HL-60/S4 treated with phorbol 12-myristate 13-acetate at 8.2 ng/mL for 4 days and 3 days (cell line): Measurements from ENCODE around the gene CPT1B.
"Not testable (repeated sequence)": the region's sequence is repeated elsewhere in the genome, so short reads cannot be mapped to it uniquely, and the experiment has no call there.

Experiments used
- in situ Hi-C: fragments of 300-500 bp; cut with MboI; formaldehyde crosslinking; loops from 2 replicates; pipeline ENCODE4 v1.15.0; 2022; ENCODE audit warnings: low sequenced_read_pairs

CPT1B gene

GRCh38 chr22:50529897-50530579, 48.2 kb downstream of the CPT1B start, which contains the start of gene TYMP:
Gene TYMP, minus strand, starts transcription at chr22:50530012. Its CDS starts 303 bp downstream, at chr22:50529709.
- in situ Hi-C loops, result no loop called here

GRCh38 chr22:50529416-50529896, 48.8 kb downstream of the CPT1B start:
- in situ Hi-C loops, result no loop called here

DNA sequence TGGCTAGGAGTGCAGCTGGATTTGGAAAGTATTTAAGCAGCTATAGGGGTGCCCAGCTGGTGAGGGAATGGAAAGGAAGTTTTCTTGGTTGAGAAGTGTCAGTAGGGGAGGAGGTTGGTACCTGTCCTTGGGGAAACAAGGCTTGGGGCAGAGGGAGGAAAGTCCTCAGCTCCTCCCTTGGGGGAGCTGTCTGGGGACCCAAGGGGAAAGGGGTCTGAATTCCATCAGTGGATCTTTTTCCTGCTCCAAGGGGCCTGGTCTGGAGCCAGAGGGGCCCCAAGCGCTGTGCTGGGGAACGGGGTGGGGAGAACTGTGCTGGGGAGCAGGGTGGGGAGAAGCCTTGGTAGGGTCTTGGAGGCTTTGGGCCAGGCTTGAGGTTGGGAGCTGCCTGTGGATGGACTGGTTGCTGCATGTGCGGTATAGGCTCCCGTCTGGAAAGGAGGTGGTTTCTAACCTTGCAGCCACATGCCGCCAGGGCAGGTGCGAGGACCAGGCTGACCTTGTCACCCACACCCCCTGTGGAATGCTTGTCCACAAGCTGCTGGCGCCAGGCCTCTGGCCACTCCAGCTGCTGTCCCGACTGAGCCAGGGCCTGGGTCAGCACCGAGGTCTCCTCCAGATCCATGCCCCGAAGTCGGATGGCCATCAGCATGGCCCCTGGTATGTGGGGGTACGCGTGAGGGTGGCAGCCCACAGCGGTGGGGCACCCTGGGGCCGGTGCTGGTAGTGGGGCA, 49.4 kb downstream of the CPT1B start:
- in situ Hi-C loops, result no loop called here

- in situ Hi-C loops, result no loop called here
Measured at GRCh38 chr22:50527921-50528681, 50.1 kb downstream of the CPT1B start.

DNA sequence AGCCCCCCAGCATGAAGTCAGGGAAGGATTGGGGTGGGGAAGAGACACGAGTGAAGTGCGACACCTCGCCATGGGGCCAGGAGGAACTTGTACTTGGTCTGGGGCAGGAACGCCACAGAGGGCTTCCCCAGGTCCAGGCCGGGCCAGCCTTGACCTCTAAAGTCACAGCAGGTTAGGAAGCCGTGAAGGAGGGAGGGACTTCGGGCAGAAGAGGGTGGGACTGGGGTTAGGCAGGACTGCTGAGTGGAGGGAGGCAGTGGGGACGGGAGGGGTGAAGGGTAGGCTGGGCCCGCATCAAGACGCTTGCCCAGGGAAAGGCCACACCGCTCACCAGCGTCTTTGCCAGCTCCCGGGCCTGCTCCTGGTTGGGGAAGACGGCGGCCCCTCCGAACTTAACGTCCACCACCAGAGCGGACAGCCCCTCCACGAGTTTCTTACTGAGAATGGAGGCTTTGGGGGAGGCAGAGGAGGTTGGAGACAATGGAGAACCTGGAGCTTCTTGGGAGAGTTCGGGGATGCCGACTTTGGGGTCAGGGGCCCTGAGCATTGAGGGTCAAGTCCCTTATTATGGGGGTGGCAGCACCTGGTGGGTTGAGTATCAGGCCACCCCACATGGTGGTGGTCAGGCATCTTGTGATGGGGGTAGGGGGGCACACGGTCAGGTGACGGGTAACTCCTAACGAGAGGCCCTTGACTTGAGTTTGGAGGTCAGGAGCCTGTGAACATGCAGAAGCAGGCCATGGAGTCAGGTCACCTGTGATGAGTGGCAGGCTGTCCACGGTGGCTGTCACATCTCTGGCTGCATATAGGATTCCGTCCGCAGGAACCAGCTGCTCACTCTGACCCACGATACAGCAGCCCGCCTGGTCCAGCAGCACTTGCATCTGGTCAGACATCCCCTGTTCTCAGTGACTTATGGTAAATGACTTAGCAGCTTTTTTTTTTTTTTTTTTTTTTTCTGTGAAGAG, 51.1 kb downstream of the CPT1B start:
- in situ Hi-C loops, result no loop called here

DNA sequence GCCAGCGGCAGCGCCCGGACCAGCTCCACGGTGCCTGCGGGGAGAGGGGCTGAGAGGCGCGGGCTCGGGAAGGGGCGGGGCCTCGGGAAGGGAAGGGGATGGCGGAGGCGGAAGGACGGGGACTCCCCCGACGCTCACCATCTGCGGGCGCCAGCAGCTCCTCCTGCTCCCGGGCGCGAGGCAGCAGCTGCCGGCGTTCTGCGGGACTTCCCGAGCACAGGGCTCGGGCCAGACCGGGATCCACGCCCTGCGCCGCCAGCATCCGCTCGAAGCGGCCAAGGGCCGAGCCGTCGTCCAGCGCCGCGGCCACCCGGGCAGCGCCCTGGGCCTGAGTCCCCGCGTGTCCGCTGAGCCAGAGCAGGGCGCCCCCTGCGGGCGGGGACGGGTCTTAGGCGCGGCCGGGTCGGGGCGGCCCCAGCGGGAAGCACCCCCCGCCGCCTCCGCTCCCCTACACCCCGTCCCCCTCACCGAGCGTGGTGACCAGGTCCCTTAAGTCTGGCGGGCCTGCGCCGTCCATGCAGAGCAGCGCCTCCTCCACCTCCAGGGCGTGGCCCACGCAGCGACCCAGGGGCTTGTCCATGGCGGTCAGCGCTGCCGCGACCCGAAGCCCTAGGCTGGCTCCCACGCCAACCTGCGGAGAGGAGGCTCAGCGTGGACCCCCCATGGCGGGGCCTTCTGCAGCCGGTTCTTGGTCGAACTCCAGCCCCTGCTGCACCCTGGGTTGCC, 52.0 kb downstream of the CPT1B start:
- in situ Hi-C loops, result no loop called here

- in situ Hi-C loops, result no loop called here
Measured at GRCh38 chr22:50525858-50526107, 52.4 kb downstream of the CPT1B start.

DNA sequence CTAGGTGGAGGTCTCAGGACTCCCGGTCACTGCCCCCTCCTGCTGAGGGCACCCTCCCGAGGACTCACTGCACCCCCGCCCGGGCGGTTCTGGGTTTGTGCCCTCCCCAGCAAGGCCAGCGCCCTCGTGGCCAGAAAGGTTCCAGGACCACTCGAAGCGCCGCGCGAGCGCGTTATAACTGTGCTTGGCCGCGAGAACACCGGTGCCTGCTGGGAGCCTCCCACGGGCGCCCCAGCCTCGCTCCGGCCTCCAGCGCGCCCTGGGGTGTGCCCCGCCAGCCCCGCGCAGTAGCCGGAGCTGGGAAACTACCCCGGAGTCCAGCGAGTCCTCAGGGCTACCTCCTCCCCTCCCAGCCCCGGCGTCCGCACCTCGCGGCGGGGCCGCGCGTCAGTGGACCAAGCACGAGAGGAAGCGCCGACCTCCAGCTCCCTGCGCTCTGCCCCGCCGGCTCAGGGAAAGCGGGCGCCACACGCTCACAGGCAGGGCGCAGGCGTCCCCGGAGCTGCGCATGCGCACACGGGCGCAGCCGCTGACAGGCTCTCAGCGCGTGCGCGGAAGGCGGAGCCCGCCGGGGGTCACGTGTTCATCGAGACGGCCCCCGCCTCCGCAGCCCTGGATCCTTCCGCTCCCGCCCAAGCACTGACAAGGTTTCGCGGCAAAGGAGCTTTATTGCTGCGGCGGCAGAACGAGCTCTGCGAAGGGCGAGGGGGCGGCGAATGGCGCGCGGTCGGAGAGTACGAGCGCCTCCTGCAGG, 52.9 kb downstream of the CPT1B start, which contains the start of gene SCO2:
SCO2 (minus strand) TSS at position 495 of the 754 bp plus-strand sequence. CDS start 1,187 bp downstream, outside the sequence.
- in situ Hi-C loops, result no loop called here

DNA sequence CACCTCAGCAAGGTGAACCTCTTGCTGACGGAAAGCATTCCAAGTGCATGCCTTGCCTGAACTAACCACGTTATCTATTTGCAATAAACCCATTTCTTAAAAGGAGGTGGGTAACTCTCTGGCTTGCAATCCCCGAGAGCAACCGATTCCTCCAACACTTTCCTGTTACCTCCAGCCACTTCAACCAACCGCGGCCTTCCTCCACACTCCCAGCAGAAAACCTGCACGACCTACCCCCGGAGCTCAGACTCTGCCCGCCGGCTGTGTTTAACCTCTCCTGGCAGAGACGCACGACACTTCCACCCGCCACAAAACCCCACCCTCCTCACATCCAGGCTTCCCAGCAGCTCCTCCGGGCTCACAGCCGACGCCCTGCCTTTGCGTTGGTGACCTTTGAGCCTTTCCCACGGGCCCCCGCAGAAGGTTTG, 53.5 kb downstream of the CPT1B start:
- in situ Hi-C loops, result no loop called here

- in situ Hi-C loops, result no loop called here
Measured at GRCh38 chr22:50523806-50524675, 54.2 kb downstream of the CPT1B start.

DNA sequence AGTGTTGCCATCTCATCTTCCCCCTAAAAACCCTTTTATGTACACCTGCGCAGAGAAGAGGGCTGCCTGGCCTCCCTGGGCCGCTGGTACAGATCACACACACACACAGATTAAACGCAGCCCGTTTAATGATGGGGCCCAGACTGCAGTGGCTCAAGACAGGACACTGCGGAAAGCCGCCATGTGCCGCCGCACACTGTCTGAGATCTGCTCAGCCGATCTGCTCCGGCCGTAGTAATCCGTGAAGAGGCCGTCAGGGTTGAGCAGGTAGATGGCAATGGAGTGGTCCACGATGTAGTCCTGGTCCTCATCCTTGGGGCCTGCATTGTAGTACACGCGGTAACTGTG, 54.8 kb downstream of the CPT1B start:
- in situ Hi-C loops, result no loop called here

GRCh38 chr22:50522806-50523438, 55.3 kb downstream of the CPT1B start:
- in situ Hi-C loops, result no loop called here

DNA sequence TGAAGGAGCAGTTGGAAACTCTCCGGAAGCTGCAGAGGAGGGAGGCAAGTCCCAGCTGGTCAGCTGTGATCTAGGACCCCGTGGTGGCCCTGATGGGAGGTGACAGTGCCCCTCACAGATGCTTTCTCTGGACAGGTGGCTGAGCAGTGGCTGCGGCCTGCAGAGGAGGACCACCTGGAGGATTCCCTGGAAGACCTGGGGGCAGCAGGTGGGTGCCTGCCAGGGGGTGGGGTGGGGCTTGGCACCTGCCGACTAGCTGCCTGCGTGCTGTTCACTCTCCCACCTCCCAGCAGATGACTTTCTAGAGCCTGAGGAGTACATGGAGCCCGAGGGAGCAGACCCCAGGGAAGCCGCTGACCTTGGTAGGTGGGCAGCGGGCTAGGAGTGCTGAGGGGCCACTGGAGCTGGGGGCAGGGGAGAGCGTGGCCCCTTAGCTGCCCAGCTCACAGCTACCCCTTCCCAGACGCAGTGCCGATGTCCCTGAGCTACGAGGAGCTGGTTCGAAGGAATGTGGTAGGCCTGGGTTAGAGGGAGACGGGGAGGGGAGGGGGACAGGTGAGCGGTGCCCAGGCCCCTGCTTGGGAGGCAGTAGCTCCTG, 55.9 kb downstream of the CPT1B start:
- in situ Hi-C loops, result no loop called here

- in situ Hi-C loops, result no loop called here
Measured at GRCh38 chr22:50521710-50522109, 56.5 kb downstream of the CPT1B start.

DNA sequence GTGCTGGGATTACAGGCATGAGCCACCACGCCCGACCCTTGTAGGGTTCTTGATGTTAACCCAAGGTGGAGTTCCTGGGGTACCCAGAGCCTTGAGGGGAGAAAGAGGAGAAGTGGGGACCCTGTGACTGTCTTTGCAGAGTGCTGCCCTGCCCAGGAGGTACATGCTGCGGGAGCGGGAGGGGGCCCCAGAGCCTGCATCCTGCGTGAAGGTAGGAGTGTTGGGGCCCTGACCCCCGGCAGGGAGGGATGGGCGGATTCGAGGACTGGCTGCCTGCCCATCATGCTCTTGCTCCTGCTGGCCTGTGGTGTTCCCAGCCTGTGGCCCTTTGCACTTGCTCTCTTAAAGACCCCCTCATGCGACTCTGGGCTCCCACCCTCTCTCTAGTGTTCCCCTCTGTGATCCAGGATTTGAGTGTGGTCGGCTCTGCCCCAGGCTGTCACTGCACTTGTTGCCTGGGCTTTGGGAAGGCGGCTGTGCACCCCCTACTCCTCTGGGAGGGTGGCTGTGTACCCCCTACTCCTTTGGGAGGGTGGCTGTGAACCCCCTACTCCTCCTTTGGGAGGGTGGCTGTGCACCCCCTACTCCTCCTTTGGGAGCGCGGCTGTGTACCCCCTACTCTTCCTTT, 57.3 kb downstream of the CPT1B start:
- in situ Hi-C loops, result no loop called here

DNA sequence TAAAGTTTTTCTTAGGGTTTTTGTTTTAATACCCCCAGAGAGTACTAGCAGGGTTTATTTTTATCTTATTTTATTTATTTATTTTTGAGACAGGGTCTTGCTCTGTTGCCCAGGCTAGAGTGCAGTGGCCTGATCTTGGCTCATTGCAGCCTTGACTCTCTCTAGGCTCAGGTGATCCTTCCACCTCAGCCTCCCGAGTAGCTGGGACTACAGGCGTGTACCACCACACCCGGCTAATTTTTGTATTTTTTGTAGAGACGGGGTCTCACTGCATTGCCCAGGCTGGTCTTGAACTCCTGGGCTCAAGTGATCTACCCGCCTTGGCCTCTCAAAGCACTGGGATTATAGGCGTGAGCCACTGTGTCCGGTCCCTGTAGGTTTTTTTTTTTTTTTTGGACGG, 58.0 kb downstream of the CPT1B start:
- in situ Hi-C loops, result not testable (repeated sequence)

DNA sequence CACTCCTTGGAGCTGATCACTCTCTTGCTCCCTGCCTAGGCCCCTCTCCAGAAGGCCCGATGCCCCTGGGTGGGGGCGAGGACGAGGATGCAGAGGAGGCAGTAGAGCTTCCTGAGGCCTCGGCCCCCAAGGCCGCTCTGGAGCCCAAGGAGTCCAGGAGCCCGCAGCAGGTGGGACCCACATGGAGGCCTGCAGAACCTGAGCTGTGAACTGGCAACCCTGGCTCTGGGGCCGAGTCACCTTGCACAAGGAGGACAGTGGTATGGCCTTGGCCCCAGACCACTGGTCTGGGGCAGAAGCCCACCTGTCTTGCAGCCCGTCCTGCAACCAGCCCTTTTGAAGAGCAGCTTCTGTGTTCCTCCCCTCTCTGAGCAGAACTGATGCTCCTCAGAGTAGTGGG, 59.1 kb downstream of the CPT1B start:
- in situ Hi-C loops, result no loop called here
